ENCODE measurements around the gene ZFAND3.

The ZFAND3 gene

GRCh38 chr6:37861452-37861851 is 41.9 kb downstream of the ZFAND3 start:
- Histone ChIP-seq H3K9ac (ENCODE audit: low read length) (no peak overlapping the region), H3F3A (ENCODE audit: insufficient read depth, low read length) (no peaks in the 10 kb centered on the region), H3K79me2 (ENCODE audit: low read length) (peaks cover 60% of the 10 kb centered on the region), H3K9me3 (replicated peaks; ENCODE audit: insufficient read depth, low read length) (no peaks in the 10 kb centered on the region), H3K27ac (ENCODE audit: low read length) (no peak overlapping the region), H2AFZ (ENCODE audit: low read length) (no peak overlapping the region), H3K4me1 (ENCODE audit: low read length) (no peaks in the 10 kb centered on the region), H3K36me3 (replicated peaks; ENCODE audit: insufficient read depth, low read length) (no peaks in the 10 kb centered on the region), H3K9me2 (replicated peaks; ENCODE audit: insufficient read depth, low read length) (no peaks in the 10 kb centered on the region), H3K27me3 (replicated peaks; ENCODE audit: insufficient read depth, low read length) (no peaks in the 10 kb centered on the region), H3K4me3 (ENCODE audit: low read length) (no peak overlapping the region), H3K4me2 (ENCODE audit: low read depth, low read length) (no peak overlapping the region), H4K20me1 (ENCODE audit: insufficient read depth, low read length) (no peaks in the 10 kb centered on the region)
- DNase-seq: no peak
- TF ChIP-seq, protein P1, sequence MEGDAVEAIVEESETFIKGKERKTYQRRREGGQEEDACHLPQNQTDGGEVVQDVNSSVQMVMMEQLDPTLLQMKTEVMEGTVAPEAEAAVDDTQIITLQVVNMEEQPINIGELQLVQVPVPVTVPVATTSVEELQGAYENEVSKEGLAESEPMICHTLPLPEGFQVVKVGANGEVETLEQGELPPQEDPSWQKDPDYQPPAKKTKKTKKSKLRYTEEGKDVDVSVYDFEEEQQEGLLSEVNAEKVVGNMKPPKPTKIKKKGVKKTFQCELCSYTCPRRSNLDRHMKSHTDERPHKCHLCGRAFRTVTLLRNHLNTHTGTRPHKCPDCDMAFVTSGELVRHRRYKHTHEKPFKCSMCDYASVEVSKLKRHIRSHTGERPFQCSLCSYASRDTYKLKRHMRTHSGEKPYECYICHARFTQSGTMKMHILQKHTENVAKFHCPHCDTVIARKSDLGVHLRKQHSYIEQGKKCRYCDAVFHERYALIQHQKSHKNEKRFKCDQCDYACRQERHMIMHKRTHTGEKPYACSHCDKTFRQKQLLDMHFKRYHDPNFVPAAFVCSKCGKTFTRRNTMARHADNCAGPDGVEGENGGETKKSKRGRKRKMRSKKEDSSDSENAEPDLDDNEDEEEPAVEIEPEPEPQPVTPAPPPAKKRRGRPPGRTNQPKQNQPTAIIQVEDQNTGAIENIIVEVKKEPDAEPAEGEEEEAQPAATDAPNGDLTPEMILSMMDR (IDR thresholded peaks at IDR 0.05; ENCODE audit: low read length): no peak
- TF ChIP-seq EZH2 (optimal IDR thresholded peaks at IDR 0.05; ENCODE audit: low read depth, low read length) (no peak), EZH2phosphoT487 (IDR thresholded peaks at IDR 0.05; ENCODE audit: low read length) (no peak)

DNA sequence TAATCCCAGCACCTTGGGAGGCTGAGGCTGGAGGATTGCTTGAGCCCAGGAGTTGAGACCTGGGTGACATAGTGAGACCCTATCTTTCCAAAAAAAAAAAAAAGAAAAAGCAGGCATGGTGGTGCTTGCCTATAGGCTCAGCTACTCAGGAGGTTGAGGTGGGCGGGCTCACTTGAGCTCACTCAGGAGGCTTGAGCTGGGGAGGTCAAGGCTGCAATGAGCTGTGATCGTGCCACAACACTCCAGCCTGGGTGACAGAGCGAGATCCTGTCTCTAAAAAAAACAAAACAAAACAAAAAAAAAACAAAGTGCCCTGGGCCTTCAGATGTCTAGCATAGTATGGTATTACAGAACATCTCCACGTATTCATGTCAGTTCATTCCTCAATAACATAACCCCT is 42.9 kb downstream of the ZFAND3 start:
- Histone ChIP-seq H2AFZ (ENCODE audit: low read length) (no peak overlapping the region), H3K9ac (ENCODE audit: low read length) (no peak overlapping the region), H3K4me1 (ENCODE audit: low read length) (no peaks in the 10 kb centered on the region), H3K4me3 (ENCODE audit: low read length) (no peak overlapping the region), H3K36me3 (replicated peaks; ENCODE audit: insufficient read depth, low read length) (no peaks in the 10 kb centered on the region), H3K9me3 (replicated peaks; ENCODE audit: insufficient read depth, low read length) (no peaks in the 10 kb centered on the region), H4K20me1 (ENCODE audit: insufficient read depth, low read length) (no peaks in the 10 kb centered on the region), H3K79me2 (ENCODE audit: low read length) (peaks cover 60% of the 10 kb centered on the region), H3K9me2 (replicated peaks; ENCODE audit: insufficient read depth, low read length) (no peaks in the 10 kb centered on the region), H3K27me3 (replicated peaks; ENCODE audit: insufficient read depth, low read length) (no peaks in the 10 kb centered on the region), H3F3A (ENCODE audit: insufficient read depth, low read length) (no peaks in the 10 kb centered on the region), H3K4me2 (ENCODE audit: low read depth, low read length) (no peak overlapping the region), H3K27ac (ENCODE audit: low read length) (no peak overlapping the region)
- no peak for DNase-seq
- TF ChIP-seq, protein P1 (IDR thresholded peaks at IDR 0.05; ENCODE audit: low read length): no peak
- TF ChIP-seq EZH2phosphoT487 (IDR thresholded peaks at IDR 0.05; ENCODE audit: low read length) (no peak), EZH2 (optimal IDR thresholded peaks at IDR 0.05; ENCODE audit: low read depth, low read length) (no peak)

- Histone ChIP-seq H3K9me2 (replicated peaks; ENCODE audit: insufficient read depth, low read length) (no peaks in the 10 kb centered on the region), H3K4me1 (ENCODE audit: low read length) (no peaks in the 10 kb centered on the region), H2AFZ (ENCODE audit: low read length) (no peak overlapping the region), H3K27me3 (replicated peaks; ENCODE audit: insufficient read depth, low read length) (no peaks in the 10 kb centered on the region), H3K9ac (ENCODE audit: low read length) (no peak overlapping the region), H3K36me3 (replicated peaks; ENCODE audit: insufficient read depth, low read length) (no peaks in the 10 kb centered on the region), H3K4me2 (ENCODE audit: low read depth, low read length) (no peak overlapping the region), H3K4me3 (ENCODE audit: low read length) (no peak overlapping the region), H3K27ac (ENCODE audit: low read length) (no peak overlapping the region), H3F3A (ENCODE audit: insufficient read depth, low read length) (no peaks in the 10 kb centered on the region), H3K79me2 (ENCODE audit: low read length) (peaks cover 58% of the 10 kb centered on the region), H4K20me1 (ENCODE audit: insufficient read depth, low read length) (no peaks in the 10 kb centered on the region), H3K9me3 (replicated peaks; ENCODE audit: insufficient read depth, low read length) (no peaks in the 10 kb centered on the region)
- TF ChIP-seq EZH2 (optimal IDR thresholded peaks at IDR 0.05; ENCODE audit: low read depth, low read length) (no peak), EZH2phosphoT487 (IDR thresholded peaks at IDR 0.05; ENCODE audit: low read length) (no peak)
- TF ChIP-seq, protein P1 (IDR thresholded peaks at IDR 0.05; ENCODE audit: low read length): no peak
- DNase-seq: no peak
Observed at GRCh38 chr6:37862992-37863391, 43.5 kb downstream of the ZFAND3 start.
